K562 (cell line): Measurements from ENCODE around the gene SNX30. TPM values are rescaled to one million over a fixed set of nuclear protein-coding genes. Genes with fewer than 3 reads are reported as not detected.

Experiments
- ATAC-seq: fragments of 200-7000 bp; cut with Tn5 transposase; 3 replicates; pipeline ENCODE4 v1.9.1; 2020; ENCODE audit warnings: moderate library complexity
- BruUV-seq: library from RNA; stranded (reverse); fragments of 400-500 nt; replicated peaks from 2 replicates; lab custom pipeline; 2021; lab: Mats Ljungman, UMichigan
- CTCF ChIA-PET: fragments of 300-600 bp; formaldehyde crosslinking; extraction: SDS; loops from one replicate; lab custom pipeline; 2021; ENCODE audit warnings: low intra/inter-chr PET ratio; lab: Yijun Ruan, JAX
- POLR2A ChIA-PET: fragments of 300-600, 350-650 bp; sonication (Branson Sonifier 250); formaldehyde crosslinking; extraction: SDS; loops from one replicate; lab custom pipeline; 2021; ENCODE audit warnings: antibody characterized with exemption, inconsistent platforms; lab: Yijun Ruan, JAX
- DNase-seq, 4 experiments: peaks; one replicate each; pipeline versions ENCODE4 v3.0.0 to v3.0.0-alpha.2; 2011 to 2018; ENCODE audit warnings: low spot score in 3 of 4, mixed read lengths in 3 of 4; ENCODE audit errors: extremely low read depth in 1 of 4
- FAIRE-seq: peaks from 2 replicates; lab custom pipeline; 2011; peaks lifted over from hg19 to GRCh38; lab: Jason Lieb, UNC
- H2AFZ ChIP-seq: 2 replicates; pipeline ENCODE4 v1.6.0; 2011; ENCODE audit warnings: low read depth, low read length, control low read depth, inconsistent platforms
- H3K27ac ChIP-seq: fragments of 200-600 bp; 3 replicates; pipeline ENCODE4 v1.8.0; 2011; ENCODE audit warnings: low read depth, mild to moderate bottlenecking, control low read depth, inconsistent platforms, low read length, moderate library complexity, mixed read lengths; ENCODE audit errors: extremely low read depth
- H3K27me3 ChIP-seq, 2 experiments: fragments of 300-600 bp in 1 of 2; 2 replicates in 1 of 2; 3 replicates in 1 of 2; pipeline versions ENCODE4 v1.6.0 to v1.8.0; 2011; ENCODE audit warnings: inconsistent platforms in 2 of 2, low read length in 2 of 2, mild to moderate bottlenecking in 1 of 2, mixed read lengths in 1 of 2, moderate library complexity in 1 of 2; ENCODE audit not compliant: control insufficient read depth in 2 of 2, insufficient read depth in 2 of 2
- H3K36me3 ChIP-seq: fragments of 300-600 bp; 3 replicates; pipeline ENCODE4 v1.8.0; 2011; ENCODE audit warnings: mild to moderate bottlenecking, low read length, inconsistent platforms; ENCODE audit not compliant: control insufficient read depth, insufficient read depth
- H3K4me1 ChIP-seq, 2 experiments: fragments of 200-600 bp in 1 of 2; replicated peaks in 1 of 2; 2 replicates in 1 of 2; 3 replicates in 1 of 2; pipeline versions ENCODE4 v1.5.1 to v1.8.0; 2011; ENCODE audit warnings: inconsistent platforms in 2 of 2, low read length in 2 of 2, mild to moderate bottlenecking in 1 of 2, mixed read lengths in 1 of 2, moderate library complexity in 1 of 2; ENCODE audit not compliant: control insufficient read depth in 2 of 2, insufficient read depth in 2 of 2
- H3K4me2 ChIP-seq: 2 replicates; pipeline ENCODE4 v1.6.1; 2011; ENCODE audit warnings: low read length, control low read depth, inconsistent platforms, mixed read lengths; ENCODE audit not compliant: insufficient read depth
- H3K4me3 ChIP-seq: fragments of 200-600 bp; sonication (generic), shearing (Covaris generic); 2 replicates; pipeline ENCODE4 v1.5.1; 2016; ENCODE audit warnings: control low read depth, inconsistent platforms
- H3K79me2 ChIP-seq: fragments of 200-600 bp; 3 replicates; pipeline ENCODE4 v1.8.0; 2011; ENCODE audit warnings: low read length, inconsistent platforms; ENCODE audit not compliant: control insufficient read depth, insufficient read depth
- H3K9ac ChIP-seq, 2 experiments: 2 replicates each; pipeline versions ENCODE4 v1.6.0 to v1.6.1; 2011; ENCODE audit warnings: low read depth in 2 of 2, low read length in 2 of 2, control low read depth in 1 of 2, inconsistent platforms in 1 of 2, mild to moderate bottlenecking in 1 of 2, mixed read lengths in 1 of 2; ENCODE audit not compliant: insufficient read depth in 1 of 2
- H3K9me1 ChIP-seq: one replicate; pipeline ENCODE4 v1.6.0; 2011; ENCODE audit warnings: inconsistent platforms, mild to moderate bottlenecking, low read length, moderate library complexity; ENCODE audit not compliant: control insufficient read depth, insufficient read depth
- H3K9me3 ChIP-seq: replicated peaks from 2 replicates; pipeline ENCODE4 v1.5.1; 2011; ENCODE audit warnings: low read depth, low read length, inconsistent platforms; ENCODE audit not compliant: control insufficient read depth, insufficient read depth
- H4K20me1 ChIP-seq: replicated peaks from 2 replicates; pipeline ENCODE4 v1.6.1; 2011; ENCODE audit warnings: low read length, inconsistent platforms, mixed read lengths; ENCODE audit not compliant: control insufficient read depth, insufficient read depth
- ARHGAP35 ChIP-seq: fragments of 450-650 bp; IDR thresholded peaks from 2 replicates; pipeline ENCODE4 v1.6.1; 2018; ENCODE audit not compliant: partially characterized antibody
- FOXJ3 ChIP-seq: sonication (generic); formaldehyde crosslinking; IDR thresholded peaks from 2 replicates; pipeline ENCODE4 v1.4.0; 2020; ENCODE audit warnings: mild to moderate bottlenecking, missing genetic modification reagents
- ZNF589 ChIP-seq: fragments of 200-800 bp; sonication (Bioruptor generic); IDR thresholded peaks from 2 replicates; pipeline ENCODE4 v1.6.1; 2016; ENCODE audit warnings: low read depth, missing genetic modification characterization, missing compliant biosample characterization
- WGBS: fragments of 100-300 bp; shearing (Covaris generic); methylation state at CpG from one replicate; pipeline ENCODE4 v1.1.6; 2016; ENCODE audit warnings: low coverage, mixed read lengths; ENCODE audit not compliant: insufficient coverage; ENCODE audit errors: missing lambda C conversion rate; 5-methylcytosine and 5-hydroxymethylcytosine counted together
- in situ Hi-C: fragments of 300-500 bp; cut with MboI; formaldehyde crosslinking; loops from 4 replicates; pipeline ENCODE4 v1.15.0; 2018; ENCODE audit warnings: inconsistent platforms, mixed read lengths
- intact Hi-C: fragments of 100-400 bp; cut with micrococcal nuclease; formaldehyde crosslinking; loops from 2 replicates; pipeline ENCODE4 v1.14.2; 2022
- polyA plus RNA-seq, 8 experiments: library from polyadenylated mRNA; depleted of rRNA in 4 of 8; stranded (reverse) in 5 of 8; unstranded in 3 of 8; fragments of >200 nt; fragmentation: Nextera tagmentation in 2 of 8; fragmentation: Illumina TruSeq in 1 of 8; extraction: Ambion mirVana in 2 of 8; extraction: Trizol in 1 of 8; gene quantifications; 2 replicates each; pipeline versions ENCODE4 v1.2.1 to v1.2.3, GENCODE V29; 2011 to 2014; ENCODE audit warnings: inconsistent platforms in 1 of 8, missing spikeins in 1 of 8
- total RNA-seq, 7 experiments: library from RNA; depleted of rRNA in 6 of 7; stranded (reverse); fragments of >200 nt in 6 of 7; fragmentation: Illumina TruSeq in 2 of 7; extraction: Trizol in 2 of 7; gene quantifications; 2 replicates each; pipeline versions ENCODE4 v1.2.1 to v1.2.3, GENCODE V29; 2011 to 2021; ENCODE audit warnings: low replicate concordance in 1 of 7
- TF ChIP-seq, protein P1 (sequence below): fragments of 450-650 bp; formaldehyde crosslinking; IDR thresholded peaks from 2 replicates; pipeline ENCODE4 v1.4.0; 2022; ENCODE audit warnings: missing genetic modification characterization

The SNX30 gene
- total and polyA plus RNA-seq, 9 of the 15 experiments (the other 6 are each of a cell fraction or from before 2014, with no cell fraction given), result 0.76 to 5.9 (median 3.3) TPM

DNA sequence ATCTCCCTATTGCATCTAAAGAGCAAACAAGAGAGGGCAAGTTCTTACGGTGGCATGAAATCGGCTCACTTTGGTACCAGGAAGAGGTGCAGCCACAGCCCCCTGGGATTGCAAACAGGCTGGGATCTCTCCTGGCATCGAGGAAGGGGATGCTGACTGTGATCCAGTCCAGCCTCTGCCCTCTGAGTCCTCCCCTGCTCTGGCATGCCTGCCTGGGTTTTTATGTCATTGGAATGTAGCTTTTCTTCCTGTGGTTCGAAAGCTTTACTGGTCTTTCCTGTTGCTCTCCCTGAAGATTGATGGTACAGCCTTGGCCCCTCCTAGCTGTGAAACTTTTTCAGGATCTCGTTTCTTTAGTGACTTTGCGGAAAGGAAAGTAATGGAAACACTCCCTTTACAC lies 133.5 kb downstream of the SNX30 start (continued):
- TF ChIP-seq, protein P1, sequence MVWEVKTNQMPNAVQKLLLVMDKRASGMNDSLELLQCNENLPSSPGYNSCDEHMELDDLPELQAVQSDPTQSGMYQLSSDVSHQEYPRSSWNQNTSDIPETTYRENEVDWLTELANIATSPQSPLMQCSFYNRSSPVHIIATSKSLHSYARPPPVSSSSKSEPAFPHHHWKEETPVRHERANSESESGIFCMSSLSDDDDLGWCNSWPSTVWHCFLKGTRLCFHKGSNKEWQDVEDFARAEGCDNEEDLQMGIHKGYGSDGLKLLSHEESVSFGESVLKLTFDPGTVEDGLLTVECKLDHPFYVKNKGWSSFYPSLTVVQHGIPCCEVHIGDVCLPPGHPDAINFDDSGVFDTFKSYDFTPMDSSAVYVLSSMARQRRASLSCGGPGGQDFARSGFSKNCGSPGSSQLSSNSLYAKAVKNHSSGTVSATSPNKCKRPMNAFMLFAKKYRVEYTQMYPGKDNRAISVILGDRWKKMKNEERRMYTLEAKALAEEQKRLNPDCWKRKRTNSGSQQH, result no peak

DNA sequence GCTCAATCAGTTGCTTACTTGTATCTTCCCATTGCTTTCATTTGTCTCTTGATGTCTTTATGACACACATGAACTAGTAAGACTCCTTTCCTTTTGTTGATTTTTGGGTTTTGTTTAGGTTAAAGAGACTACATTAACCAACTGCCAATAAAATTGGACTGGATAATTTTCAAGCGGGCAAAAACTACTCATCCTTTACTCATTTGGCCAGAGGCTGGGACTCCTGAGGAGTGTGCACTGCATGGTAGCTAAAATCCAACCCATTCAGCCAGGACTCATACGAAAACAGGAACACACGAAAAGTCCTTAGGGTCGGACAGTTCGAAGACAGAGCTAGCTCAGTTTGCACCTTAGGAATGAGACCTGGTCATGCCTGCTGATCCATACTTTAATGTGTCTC lies 134.2 kb downstream of the SNX30 start:
- Histone ChIP-seq H3K9ac (no peak overlapping the region), H2AFZ (no peak overlapping the region), H3K27ac (no peak overlapping the region), H3K4me3 (no peak overlapping the region), H3K4me2 (no peak overlapping the region), H3K27me3 (peaks cover 31 to 55% of the 10 kb centered on the region in 2 experiments), H3K9me3 (no peaks in the 10 kb centered on the region), H3K9me1 (no peaks in the 10 kb centered on the region), H4K20me1 (no peaks in the 10 kb centered on the region), H3K4me1 (peaks cover 0 to under 1% of the 10 kb centered on the region in 2 experiments; a peak in 1 of 5 replicates), H3K36me3 (no peaks in the 10 kb centered on the region), H3K79me2 (no peaks in the 10 kb centered on the region)
- BruUV-seq, result no TSS peak
- ChIA-PET POLR2A (interaction anchor here (0.6 to 1.1 kb wide), 2 partner anchors 10 to 630 kb away, joined by 3 to 4 read pairs; no protein-coding TSS in a partner anchor), CTCF (no interaction called here)
- intact Hi-C loops, result no loop called here
- FAIRE-seq, result no peak
- 1% methylated on average over 5 of the region's 5 CpGs for WGBS
- DNase-seq, result no peak
- in situ Hi-C loops, result no loop called here
- ATAC-seq, result no peak
- TF ChIP-seq FOXJ3 (CRISPR knock-in tag), result no peak
- no peak for TF ChIP-seq ARHGAP35
- no peak for TF ChIP-seq ZNF589 (CRISPR knock-in tag)
